Osteoblast (primary cell): ENCODE data around the gene MAU2. TPM values are rescaled to one million over a fixed set of nuclear protein-coding genes. Genes with fewer than 3 reads are reported as not detected.

Source experiments
- DNase-seq: peaks from one replicate; pipeline ENCODE4 v3.0.0; 2011; ENCODE audit warnings: low spot score, mixed read lengths; ENCODE audit not compliant: insufficient read length; ENCODE audit errors: missing footprints
- H2AFZ ChIP-seq: 2 replicates; pipeline ENCODE4 v1.6.0; 2011; ENCODE audit warnings: mild to moderate bottlenecking, low read length
- H3K27ac ChIP-seq: 2 replicates; pipeline ENCODE4 v1.5.1; 2011; ENCODE audit warnings: mild to moderate bottlenecking, low read depth, low read length, moderate library complexity
- H3K27me3 ChIP-seq: 2 replicates; pipeline ENCODE4 v1.6.0; 2012; ENCODE audit warnings: mild to moderate bottlenecking, control low read depth, inconsistent platforms, low read length, moderate library complexity; ENCODE audit not compliant: insufficient read depth
- H3K36me3 ChIP-seq: 2 replicates; pipeline ENCODE4 v1.5.1; 2011; ENCODE audit warnings: mild to moderate bottlenecking, low read length, control low read depth, moderate library complexity; ENCODE audit not compliant: insufficient read depth
- H3K4me1 ChIP-seq: 2 replicates; pipeline ENCODE4 v1.5.1; 2011; ENCODE audit warnings: mild to moderate bottlenecking, low read length, control low read depth, moderate library complexity; ENCODE audit not compliant: insufficient read depth
- H3K4me2 ChIP-seq: 2 replicates; pipeline ENCODE4 v1.6.0; 2011; ENCODE audit warnings: mild to moderate bottlenecking, low read length; ENCODE audit not compliant: insufficient read depth
- H3K4me3 ChIP-seq: fragments of 200-600 bp; sonication (generic); 3 replicates; pipeline ENCODE4 v1.5.1; 2012; ENCODE audit warnings: mild to moderate bottlenecking, low read length, inconsistent platforms; ENCODE audit not compliant: insufficient read depth
- H3K79me2 ChIP-seq: 2 replicates; pipeline ENCODE4 v1.6.0; 2012; ENCODE audit warnings: mild to moderate bottlenecking, low read length, control low read depth, inconsistent platforms; ENCODE audit not compliant: insufficient read depth
- H3K9me3 ChIP-seq: 2 replicates; pipeline ENCODE4 v1.5.1; 2011; ENCODE audit warnings: low read depth, low read length, control low read depth
- H4K20me1 ChIP-seq: 2 replicates; pipeline ENCODE4 v1.6.0; 2012; ENCODE audit warnings: mild to moderate bottlenecking, low read length, control low read depth; ENCODE audit not compliant: insufficient read depth
- CTCF ChIP-seq: IDR thresholded peaks from 2 replicates; pipeline ENCODE4 v1.5.1; 2011; ENCODE audit warnings: mild to moderate bottlenecking, low read depth, low read length, moderate library complexity; ENCODE audit errors: extremely low read depth
- total RNA-seq: library from RNA; depleted of rRNA; stranded (reverse); fragments of >200 nt; gene quantifications from 2 replicates; pipeline ENCODE4 v1.2.3, GENCODE V29; 2012

The MAU2 gene
- total RNA-seq, 1 donor: 39.1 TPM

DNA sequence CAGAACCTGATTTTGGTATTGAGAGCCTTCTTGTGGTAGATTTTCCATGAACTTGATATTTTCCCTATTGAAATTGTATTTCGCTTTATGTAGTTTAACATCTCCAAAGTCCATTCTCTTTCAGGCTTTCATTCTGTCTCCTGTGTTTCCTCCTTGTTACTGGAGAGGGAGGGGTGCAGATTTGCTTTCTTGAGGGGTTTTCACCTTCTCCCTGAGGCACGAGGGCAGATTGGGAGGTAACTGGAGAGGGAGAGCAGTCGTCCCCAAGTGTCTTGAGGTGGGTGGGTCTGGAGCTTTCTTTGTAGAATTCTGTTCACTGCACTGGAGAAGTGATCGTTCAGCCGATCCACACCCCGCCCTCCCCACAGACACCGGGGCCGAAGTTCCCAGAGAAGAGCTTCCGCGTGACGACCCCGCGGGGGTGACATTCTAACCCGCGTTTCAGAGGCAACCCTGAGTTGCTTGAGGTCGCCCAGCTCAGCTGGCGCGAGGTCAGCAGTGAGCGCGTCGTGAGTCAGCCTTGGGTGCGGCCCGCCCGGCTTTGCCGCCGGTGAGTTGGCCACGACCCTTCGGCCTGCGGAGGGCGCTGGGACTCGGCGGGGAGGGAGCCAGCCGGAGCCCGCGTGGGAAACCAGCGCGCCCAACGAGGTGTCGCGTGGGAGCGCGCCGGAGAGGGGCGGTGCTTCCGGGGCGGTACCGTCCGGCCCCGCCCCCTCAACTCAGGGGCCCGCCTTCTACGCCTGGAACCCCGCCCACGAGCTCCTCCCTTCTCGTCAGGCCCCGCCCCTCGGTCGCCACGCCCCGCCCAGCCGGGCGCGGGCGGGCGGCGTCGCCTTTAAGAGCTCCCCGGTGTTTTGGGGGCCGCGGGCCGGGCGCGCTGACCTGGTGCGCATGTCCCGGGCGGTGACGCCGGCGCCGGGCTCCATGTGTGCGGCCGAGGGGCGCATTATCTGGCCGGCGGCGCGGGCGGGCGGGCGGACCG is 84.5 kb downstream of the MAU2 start, which contains the start of gene GATAD2A:
TSS of gene GATAD2A (plus strand) at position 797 of the 982 bp plus-strand sequence. CDS start 59,671 bp downstream, outside the sequence.
- Histone ChIP-seq H3K36me3 (no peaks in the 10 kb centered on the region), H3K4me1 (peaks cover 36% of the 10 kb centered on the region), H2AFZ (peak within 1 kb of the TSS; percentile 83), H4K20me1 (peaks cover 35% of the 10 kb centered on the region), H3K27ac (peak within 1 kb of the TSS; percentile 90), H3K79me2 (peaks cover 63% of the 10 kb centered on the region), H3K27me3 (no peaks in the 10 kb centered on the region), H3K4me3 (peak within 1 kb of the TSS; percentile 83), H3K9me3 (no peaks in the 10 kb centered on the region), H3K4me2 (peak within 1 kb of the TSS; percentile 86)
- TF ChIP-seq CTCF: peak; percentile 28
- DNase-seq: peak; percentile 98

DNA sequence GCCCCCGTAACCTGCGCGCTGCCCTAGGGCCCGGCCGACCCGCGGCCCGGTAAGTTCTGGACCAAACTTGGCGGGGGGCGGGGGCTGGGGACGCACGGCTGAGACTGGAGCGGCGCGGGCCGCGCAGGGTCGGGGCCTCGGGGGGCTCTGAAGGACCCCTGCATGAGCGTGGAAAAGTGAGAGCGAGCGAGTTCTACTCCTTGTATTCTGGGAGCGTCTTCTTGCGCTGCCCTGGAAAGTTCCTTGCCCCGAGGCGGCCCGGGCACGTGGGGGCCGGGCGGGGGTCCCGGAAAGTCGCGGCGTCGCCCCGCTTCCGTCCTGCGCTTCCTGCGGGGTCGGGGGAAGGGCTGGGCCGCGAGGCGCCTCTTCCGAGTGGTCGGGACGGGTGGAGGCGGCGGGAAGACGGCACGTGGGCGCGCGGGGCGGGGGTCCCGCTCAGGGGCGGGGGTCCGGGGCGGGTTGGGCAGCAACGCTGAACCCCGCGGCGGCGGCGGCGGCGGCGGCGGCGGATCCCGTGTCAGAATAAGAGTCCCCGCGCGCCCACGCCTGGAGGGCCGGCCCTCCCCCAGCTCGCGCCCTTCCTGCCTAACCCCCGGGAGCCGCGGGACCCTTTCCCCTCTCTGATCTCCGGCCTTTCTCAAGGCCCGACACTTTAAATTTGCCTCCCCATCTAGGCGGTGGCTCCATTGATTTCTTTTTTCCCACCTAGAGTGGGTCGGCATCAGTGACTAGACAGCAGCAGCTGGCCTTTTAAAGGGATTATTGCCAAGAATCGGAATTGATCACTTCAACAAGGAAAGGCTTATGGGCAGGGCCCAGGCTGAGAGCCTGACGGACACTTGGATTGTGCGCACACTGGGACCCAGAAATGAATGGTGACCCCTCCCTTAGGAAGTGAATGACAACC is 85.6 kb downstream of the MAU2 start:
- Histone ChIP-seq H3K36me3 (no peaks in the 10 kb centered on the region), H3K4me3 (peak overlapping the region; percentile 83), H4K20me1 (peaks cover 45% of the 10 kb centered on the region), H3K79me2 (peaks cover 67% of the 10 kb centered on the region), H3K27ac (peak overlapping the region; percentile 77), H3K4me2 (peak overlapping the region; percentile 86), H3K9me3 (no peaks in the 10 kb centered on the region), H3K4me1 (peaks cover 36% of the 10 kb centered on the region), H3K27me3 (no peaks in the 10 kb centered on the region), H2AFZ (peak overlapping the region; percentile 40)
- peak; percentile 88 for DNase-seq
- TF ChIP-seq CTCF: no peak

GRCh38 chr19:19406878-19407632 is 86.4 kb downstream of the MAU2 start:
- H3K4me3 ChIP-seq: peak overlapping the region; percentile 83
- H2AFZ ChIP-seq: peak overlapping the region; percentile 40
- TF ChIP-seq CTCF: peak; percentile 48
- DNase-seq: no peak
- peaks cover 36% of the 10 kb centered on the region for H3K4me1 ChIP-seq
- H3K79me2 ChIP-seq: peaks cover 68% of the 10 kb centered on the region
- H3K9me3 ChIP-seq: no peaks in the 10 kb centered on the region
- peak overlapping the region; percentile 86 for H3K4me2 ChIP-seq
- peaks cover 51% of the 10 kb centered on the region for H4K20me1 ChIP-seq
- H3K27me3 ChIP-seq: no peaks in the 10 kb centered on the region
- H3K27ac ChIP-seq: peak overlapping the region; percentile 77
- no peaks in the 10 kb centered on the region for H3K36me3 ChIP-seq
